ENCODE results near the gene ZNF18. TPM values are rescaled to one million over a fixed set of nuclear protein-coding genes. Genes with fewer than 3 reads are reported as not detected.
"Not testable (repeated sequence)": the region's sequence is repeated elsewhere in the genome, so short reads cannot be mapped to it uniquely, and the experiment has no call there.

Gene ZNF18
- polyA plus RNA-seq, 3 donors, result 4.0 to 8.9 (median 5.4) TPM

DNA sequence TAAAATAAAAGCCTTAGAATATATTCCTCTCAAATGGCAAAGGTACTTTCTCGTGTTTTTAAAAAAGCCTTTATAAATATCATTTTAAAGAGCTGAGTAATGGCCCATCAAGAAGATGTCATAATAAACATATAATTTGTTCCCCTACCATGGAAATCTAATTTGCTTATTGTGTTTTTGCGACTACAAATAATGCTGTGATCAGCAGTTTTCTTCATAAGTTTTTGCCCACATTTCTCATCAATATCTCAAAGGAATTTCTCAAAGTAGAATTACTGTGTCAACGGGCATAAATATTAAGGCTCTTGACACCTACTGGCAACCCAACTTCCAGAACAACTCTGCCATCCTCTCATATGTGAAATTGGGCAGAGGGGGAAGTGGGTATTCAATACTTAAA is 17.5 kb downstream of the ZNF18 start:
- Histone ChIP-seq H3K79me2 (ENCODE audit: insufficient read depth, low read length) (no peaks in the 10 kb centered on the region), H3K36me3 (replicated peaks in 1 of 2; ENCODE audit: control insufficient read depth in 1 of 2, insufficient read depth in 2 of 2, low read length in 2 of 2) (peaks cover 35 to 58% of the 10 kb centered on the region in 2 donors), H3K4me3 (replicated peaks in 1 of 3; ENCODE audit: low read depth in 2 of 3, low read length in 3 of 3) (no peak overlapping the region), H3K27me3 (ENCODE audit: control insufficient read depth in 2 of 2, insufficient read depth in 2 of 2, low read length in 2 of 2) (no peaks in the 10 kb centered on the region), H3K9ac (ENCODE audit: insufficient read depth, low read length, poor library complexity, severe bottlenecking) (no peak overlapping the region), H3K9me3 (replicated peaks in 1 of 2; ENCODE audit: control insufficient read depth in 1 of 2, insufficient read depth in 1 of 2, low read length in 2 of 2) (no peaks in the 10 kb centered on the region), H2AFZ (ENCODE audit: insufficient read depth, low read depth, low read length, poor library complexity, severe bottlenecking) (no peak overlapping the region), H3K4me2 (replicated peaks; ENCODE audit: extremely low read depth, low read length, poor library complexity, severe bottlenecking) (no peak overlapping the region), H3K4me1 (ENCODE audit: control insufficient read depth in 1 of 2, insufficient read depth in 2 of 2, low read length in 2 of 2) (no peaks in the 10 kb centered on the region), H3K27ac (ENCODE audit: low read depth in 1 of 2, low read length in 2 of 2) (no peak overlapping the region), H4K20me1 (ENCODE audit: insufficient read depth, low read length) (no peaks in the 10 kb centered on the region)
- peaks cover 0 to 7% (median 0%) of the 10 kb centered on the region in 7 donors for H3K9me3 Mint-ChIP-seq
- no peak overlapping the region for H3K27ac Mint-ChIP-seq
- no CpG with 5 or more reads among the region's 3 CpGs for WGBS (ENCODE audit: insufficient coverage)
- H3K27me3 Mint-ChIP-seq (ENCODE audit: low read depth in 3 of 3), result no peaks in the 10 kb centered on the region
- intact Hi-C loops (cut with micrococcal nuclease), result no loop called here
- TF ChIP-seq, protein P1, sequence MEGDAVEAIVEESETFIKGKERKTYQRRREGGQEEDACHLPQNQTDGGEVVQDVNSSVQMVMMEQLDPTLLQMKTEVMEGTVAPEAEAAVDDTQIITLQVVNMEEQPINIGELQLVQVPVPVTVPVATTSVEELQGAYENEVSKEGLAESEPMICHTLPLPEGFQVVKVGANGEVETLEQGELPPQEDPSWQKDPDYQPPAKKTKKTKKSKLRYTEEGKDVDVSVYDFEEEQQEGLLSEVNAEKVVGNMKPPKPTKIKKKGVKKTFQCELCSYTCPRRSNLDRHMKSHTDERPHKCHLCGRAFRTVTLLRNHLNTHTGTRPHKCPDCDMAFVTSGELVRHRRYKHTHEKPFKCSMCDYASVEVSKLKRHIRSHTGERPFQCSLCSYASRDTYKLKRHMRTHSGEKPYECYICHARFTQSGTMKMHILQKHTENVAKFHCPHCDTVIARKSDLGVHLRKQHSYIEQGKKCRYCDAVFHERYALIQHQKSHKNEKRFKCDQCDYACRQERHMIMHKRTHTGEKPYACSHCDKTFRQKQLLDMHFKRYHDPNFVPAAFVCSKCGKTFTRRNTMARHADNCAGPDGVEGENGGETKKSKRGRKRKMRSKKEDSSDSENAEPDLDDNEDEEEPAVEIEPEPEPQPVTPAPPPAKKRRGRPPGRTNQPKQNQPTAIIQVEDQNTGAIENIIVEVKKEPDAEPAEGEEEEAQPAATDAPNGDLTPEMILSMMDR (IDR thresholded peaks at IDR 0.05), result no peak
- no peak overlapping the region for H3K4me3 Mint-ChIP-seq
- DNase-seq, result no peak
- H3K4me1 Mint-ChIP-seq, result peaks cover 6% of the 10 kb centered on the region
- H3K36me3 Mint-ChIP-seq, result peaks cover 61 to 71% of the 10 kb centered on the region in 2 donors

DNA sequence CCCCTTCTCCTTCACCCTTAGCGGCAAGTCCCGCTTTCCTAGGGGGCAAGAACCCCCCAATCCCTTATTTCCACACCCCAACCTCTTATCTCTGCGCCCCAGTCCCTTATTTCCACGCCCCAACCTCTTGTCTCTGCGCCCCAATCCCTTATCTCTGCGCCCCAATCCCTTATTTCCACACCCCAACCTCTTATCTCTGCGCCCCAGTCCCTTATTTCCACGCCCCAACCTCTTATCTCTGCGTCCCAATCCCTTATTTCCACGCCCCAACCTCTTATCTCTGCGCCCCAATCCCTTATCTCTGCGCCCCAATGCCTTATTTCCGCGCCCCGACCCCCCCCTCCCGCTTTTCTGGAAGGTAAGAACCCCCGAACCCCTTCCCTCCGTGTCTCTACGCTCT is 24.5 kb downstream of the ZNF18 start:
- H3K4me3 ChIP-seq (replicated peaks in 1 of 3; ENCODE audit: low read depth in 2 of 3, low read length in 3 of 3); intact Hi-C loops (cut with micrococcal nuclease); DNase-seq; H3K4me2 ChIP-seq (replicated peaks; ENCODE audit: extremely low read depth, low read length, poor library complexity, severe bottlenecking); H3K4me1 ChIP-seq (ENCODE audit: control insufficient read depth in 1 of 2, insufficient read depth in 2 of 2, low read length in 2 of 2); H3K27me3 Mint-ChIP-seq (ENCODE audit: low read depth in 3 of 3); H3K27ac Mint-ChIP-seq; H2AFZ ChIP-seq (ENCODE audit: insufficient read depth, low read depth, low read length, poor library complexity, severe bottlenecking); H3K9me3 ChIP-seq (replicated peaks in 1 of 2; ENCODE audit: control insufficient read depth in 1 of 2, insufficient read depth in 1 of 2, low read length in 2 of 2); H3K27me3 ChIP-seq (ENCODE audit: control insufficient read depth in 2 of 2, insufficient read depth in 2 of 2, low read length in 2 of 2); H3K9ac ChIP-seq (ENCODE audit: insufficient read depth, low read length, poor library complexity, severe bottlenecking); H3K4me3 Mint-ChIP-seq; H3K79me2 ChIP-seq (ENCODE audit: insufficient read depth, low read length); H3K4me1 Mint-ChIP-seq; H3K27ac ChIP-seq (ENCODE audit: low read depth in 1 of 2, low read length in 2 of 2); H4K20me1 ChIP-seq (ENCODE audit: insufficient read depth, low read length): not testable (repeated sequence)
- Mint-ChIP-seq H3K9me3 (peaks cover 12 to 32% (median 20%) of the 10 kb centered on the region in 7 donors), H3K36me3 (peaks cover 15 to 24% of the 10 kb centered on the region in 2 donors)
- peaks cover 9 to 10% of the 10 kb centered on the region in 2 donors for H3K36me3 ChIP-seq (replicated peaks in 1 of 2; ENCODE audit: control insufficient read depth in 1 of 2, insufficient read depth in 2 of 2, low read length in 2 of 2)
- 93% methylated on average over 13 of the region's 19 CpGs for WGBS (ENCODE audit: insufficient coverage)

Measured in CD14-positive monocyte (primary cell).